Neutrophil (primary cell): ENCODE results near the gene SKIL.
"Not testable (repeated sequence)": the region's sequence is repeated elsewhere in the genome, so short reads cannot be mapped to it uniquely, and the experiment has no call there.

Source experiments
- H3K27ac ChIP-seq: fragments of 200-600 bp; sonication (generic); 2 replicates; pipeline ENCODE4 v1.5.1; 2016; ENCODE audit warnings: mild to moderate bottlenecking, moderate library complexity
- H3K27me3 ChIP-seq: fragments of 200-600 bp; sonication (generic); 2 replicates; pipeline ENCODE4 v1.6.0; 2016; ENCODE audit warnings: mild to moderate bottlenecking
- H3K36me3 ChIP-seq: fragments of 200-600 bp; sonication (generic); 2 replicates; pipeline ENCODE4 v1.5.1; 2017
- H3K4me1 ChIP-seq, 2 experiments: fragments of 200-600 bp in 1 of 2; sonication (generic) in 1 of 2; 1 replicate in 1 of 2; 2 replicates in 1 of 2; pipeline versions ENCODE4 v1.5.1 to v1.6.1; 2013 to 2016; ENCODE audit warnings: low read depth in 1 of 2, low read length in 1 of 2, mild to moderate bottlenecking in 1 of 2, moderate library complexity in 1 of 2; ENCODE audit not compliant: control insufficient read depth in 1 of 2, insufficient read depth in 1 of 2
- H3K4me3 ChIP-seq, 2 experiments: fragments of 200-600 bp in 1 of 2; sonication (generic) in 1 of 2; 1 replicate in 1 of 2; 2 replicates in 1 of 2; pipeline ENCODE4 v1.5.1; 2013 to 2016; ENCODE audit warnings: low read depth in 1 of 2, low read length in 1 of 2, mild to moderate bottlenecking in 1 of 2, moderate library complexity in 1 of 2
- H3K9me3 ChIP-seq: fragments of 200-600 bp; sonication (generic); 2 replicates; pipeline ENCODE4 v1.5.1; 2016
- TF ChIP-seq, protein P1 (sequence below): fragments of 200-600 bp; sonication (generic); IDR thresholded peaks from 2 replicates; pipeline ENCODE4 v1.5.1; 2016; ENCODE audit warnings: antibody characterized with exemption

SKIL gene

GRCh38 chr3:170330366-170330765, 27.1 kb upstream of the SKIL start:
- no peaks in the 10 kb centered on the region for H3K4me1 ChIP-seq
- H3K36me3 ChIP-seq, result no peaks in the 10 kb centered on the region
- H3K4me3 ChIP-seq, result no peak overlapping the region
- H3K27ac ChIP-seq, result no peak overlapping the region
- H3K9me3 ChIP-seq, result no peaks in the 10 kb centered on the region
- TF ChIP-seq, protein P1, sequence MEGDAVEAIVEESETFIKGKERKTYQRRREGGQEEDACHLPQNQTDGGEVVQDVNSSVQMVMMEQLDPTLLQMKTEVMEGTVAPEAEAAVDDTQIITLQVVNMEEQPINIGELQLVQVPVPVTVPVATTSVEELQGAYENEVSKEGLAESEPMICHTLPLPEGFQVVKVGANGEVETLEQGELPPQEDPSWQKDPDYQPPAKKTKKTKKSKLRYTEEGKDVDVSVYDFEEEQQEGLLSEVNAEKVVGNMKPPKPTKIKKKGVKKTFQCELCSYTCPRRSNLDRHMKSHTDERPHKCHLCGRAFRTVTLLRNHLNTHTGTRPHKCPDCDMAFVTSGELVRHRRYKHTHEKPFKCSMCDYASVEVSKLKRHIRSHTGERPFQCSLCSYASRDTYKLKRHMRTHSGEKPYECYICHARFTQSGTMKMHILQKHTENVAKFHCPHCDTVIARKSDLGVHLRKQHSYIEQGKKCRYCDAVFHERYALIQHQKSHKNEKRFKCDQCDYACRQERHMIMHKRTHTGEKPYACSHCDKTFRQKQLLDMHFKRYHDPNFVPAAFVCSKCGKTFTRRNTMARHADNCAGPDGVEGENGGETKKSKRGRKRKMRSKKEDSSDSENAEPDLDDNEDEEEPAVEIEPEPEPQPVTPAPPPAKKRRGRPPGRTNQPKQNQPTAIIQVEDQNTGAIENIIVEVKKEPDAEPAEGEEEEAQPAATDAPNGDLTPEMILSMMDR, result no peak
- H3K27me3 ChIP-seq, result no peaks in the 10 kb centered on the region

DNA sequence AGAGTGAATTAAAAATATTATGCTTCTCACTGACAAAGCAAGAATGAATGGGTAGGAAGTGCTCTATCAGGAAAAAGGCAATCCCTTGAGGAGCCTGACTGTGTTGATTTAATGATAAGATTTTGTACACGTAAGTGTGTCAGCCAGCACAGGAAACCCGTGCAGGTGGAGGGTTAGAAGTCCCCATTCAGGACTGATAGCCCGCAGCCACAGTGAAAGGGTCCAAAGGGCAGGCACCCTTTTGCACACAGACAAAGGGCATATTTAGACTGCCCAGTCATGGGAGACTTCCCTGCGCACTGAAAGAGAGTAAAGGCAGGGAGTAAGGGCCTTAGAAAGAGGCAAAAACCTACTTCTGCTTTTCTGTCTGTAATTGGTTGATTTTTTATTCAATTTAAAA, 26.4 kb upstream of the SKIL start:
- TF ChIP-seq, protein P1, result no peak
- Histone ChIP-seq H3K27ac (no peak overlapping the region), H3K27me3 (no peaks in the 10 kb centered on the region), H3K4me3 (no peak overlapping the region), H3K4me1 (no peaks in the 10 kb centered on the region), H3K36me3 (no peaks in the 10 kb centered on the region), H3K9me3 (no peaks in the 10 kb centered on the region)

- no peaks in the 10 kb centered on the region for H3K27me3 ChIP-seq
- TF ChIP-seq, protein P1, result no peak
- no peak overlapping the region for H3K4me3 ChIP-seq
- no peaks in the 10 kb centered on the region for H3K4me1 ChIP-seq
- H3K9me3 ChIP-seq, result no peaks in the 10 kb centered on the region
- H3K27ac ChIP-seq, result no peak overlapping the region
- H3K36me3 ChIP-seq, result no peaks in the 10 kb centered on the region
These were observed 20.1 kb upstream of the SKIL start for GRCh38 chr3:170337420-170337819.

GRCh38 chr3:170338690-170339340, 18.7 kb upstream of the SKIL start:
- TF ChIP-seq, protein P1, result no peak
- no peak overlapping the region for H3K4me3 ChIP-seq
- no peaks in the 10 kb centered on the region for H3K36me3 ChIP-seq

GRCh38 chr3:170342273-170342672, 15.2 kb upstream of the SKIL start:
- not testable (repeated sequence) for H3K4me1 ChIP-seq, H3K4me3 ChIP-seq, H3K27ac ChIP-seq, H3K9me3 ChIP-seq, H3K27me3 ChIP-seq, H3K36me3 ChIP-seq

More at GRCh38 chr3:170338690-170339340, 18.7 kb upstream of the SKIL start:
- Histone ChIP-seq H3K9me3 (no peaks in the 10 kb centered on the region), H3K27me3 (no peaks in the 10 kb centered on the region), H3K4me1 (no peaks in the 10 kb centered on the region), H3K27ac (no peak overlapping the region)

GRCh38 chr3:170343859-170344258, 13.7 kb upstream of the SKIL start:
- H3K9me3 ChIP-seq, H3K27me3 ChIP-seq, H3K4me3 ChIP-seq, H3K4me1 ChIP-seq, H3K36me3 ChIP-seq, H3K27ac ChIP-seq: not testable (repeated sequence)
